Measurements from ENCODE around the gene PLP2. TPM values are rescaled to one million over a fixed set of nuclear protein-coding genes. Genes with fewer than 3 reads are reported as not detected.

The PLP2 gene
- total RNA-seq, 1 experiment from 2014 or later, result 273 TPM

DNA sequence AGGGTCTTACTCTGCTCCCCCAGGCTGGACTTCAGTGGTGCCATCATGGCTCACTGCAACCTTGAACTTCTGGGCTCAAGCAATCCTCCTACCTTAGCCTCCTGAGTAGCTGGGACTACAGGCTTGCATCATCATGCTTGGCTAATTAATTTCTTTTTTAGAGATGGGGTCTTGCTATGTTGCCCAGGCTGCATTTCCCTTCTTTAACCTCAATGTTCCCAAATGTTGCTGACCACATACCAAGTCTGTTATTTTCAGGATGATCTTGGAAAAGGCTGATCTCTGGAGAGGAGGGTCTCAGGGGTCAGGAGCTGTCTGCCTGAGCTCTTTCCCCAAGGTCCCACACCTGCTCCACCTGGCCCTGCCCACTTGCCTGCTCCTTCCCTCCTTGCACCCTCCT, 48.4 kb downstream of the PLP2 start:
- intact Hi-C loops (cut with micrococcal nuclease; ENCODE audit: unreplicated experiment), result no loop called here
- DNase-seq, result no peak
- Mint-ChIP-seq H3K4me3 (ENCODE audit: low read depth, unreplicated experiment) (no peak overlapping the region), H3K27me3 (ENCODE audit: unreplicated experiment) (peaks cover 80% of the 10 kb centered on the region), H3K4me1 (ENCODE audit: low read depth, unreplicated experiment) (no peaks in the 10 kb centered on the region), H3K9me3 (ENCODE audit: low read depth, unreplicated experiment) (peaks cover 2% of the 10 kb centered on the region), H3K27ac (ENCODE audit: unreplicated experiment) (no peak overlapping the region), H3K36me3 (ENCODE audit: insufficient read depth, unreplicated experiment) (peaks cover 6% of the 10 kb centered on the region)
- TF ChIP-seq, protein P1, sequence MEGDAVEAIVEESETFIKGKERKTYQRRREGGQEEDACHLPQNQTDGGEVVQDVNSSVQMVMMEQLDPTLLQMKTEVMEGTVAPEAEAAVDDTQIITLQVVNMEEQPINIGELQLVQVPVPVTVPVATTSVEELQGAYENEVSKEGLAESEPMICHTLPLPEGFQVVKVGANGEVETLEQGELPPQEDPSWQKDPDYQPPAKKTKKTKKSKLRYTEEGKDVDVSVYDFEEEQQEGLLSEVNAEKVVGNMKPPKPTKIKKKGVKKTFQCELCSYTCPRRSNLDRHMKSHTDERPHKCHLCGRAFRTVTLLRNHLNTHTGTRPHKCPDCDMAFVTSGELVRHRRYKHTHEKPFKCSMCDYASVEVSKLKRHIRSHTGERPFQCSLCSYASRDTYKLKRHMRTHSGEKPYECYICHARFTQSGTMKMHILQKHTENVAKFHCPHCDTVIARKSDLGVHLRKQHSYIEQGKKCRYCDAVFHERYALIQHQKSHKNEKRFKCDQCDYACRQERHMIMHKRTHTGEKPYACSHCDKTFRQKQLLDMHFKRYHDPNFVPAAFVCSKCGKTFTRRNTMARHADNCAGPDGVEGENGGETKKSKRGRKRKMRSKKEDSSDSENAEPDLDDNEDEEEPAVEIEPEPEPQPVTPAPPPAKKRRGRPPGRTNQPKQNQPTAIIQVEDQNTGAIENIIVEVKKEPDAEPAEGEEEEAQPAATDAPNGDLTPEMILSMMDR (IDR thresholded peaks at IDR 0.05; ENCODE audit: unreplicated experiment), result no peak
- no TSS peak for BruUV-seq (replicated peaks)
- CTCF ChIA-PET, result no interaction called here

DNA sequence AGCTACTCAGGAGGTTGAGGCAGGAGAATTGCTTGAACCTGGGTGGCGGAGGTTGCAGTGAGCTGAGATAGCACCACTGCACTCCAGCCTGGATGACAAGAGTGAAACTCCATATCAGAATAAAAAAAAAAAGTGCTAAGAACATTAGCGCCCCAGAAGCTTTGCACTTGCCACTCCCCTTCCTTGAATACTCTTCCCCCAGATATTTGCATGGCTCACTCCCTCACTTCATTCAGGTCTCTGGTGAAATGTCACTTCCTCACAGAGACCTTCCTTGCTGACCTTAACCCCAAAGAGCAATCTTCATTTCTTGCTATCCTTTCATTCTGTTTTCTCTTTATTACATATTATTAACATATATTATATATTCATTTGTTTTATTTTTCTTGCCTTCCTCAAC, 50.2 kb downstream of the PLP2 start:
- TF ChIP-seq, protein P1 (IDR thresholded peaks at IDR 0.05; ENCODE audit: unreplicated experiment), result no peak
- CTCF ChIA-PET, result interaction anchor here (0.6 kb wide), 1 partner anchor 14 kb away, joined by 4 read pairs; no protein-coding TSS in a partner anchor
- intact Hi-C loops (cut with micrococcal nuclease; ENCODE audit: unreplicated experiment), result no loop called here
- Mint-ChIP-seq H3K4me1 (ENCODE audit: low read depth, unreplicated experiment) (no peaks in the 10 kb centered on the region), H3K4me3 (ENCODE audit: low read depth, unreplicated experiment) (no peak overlapping the region), H3K27me3 (ENCODE audit: unreplicated experiment) (peaks cover 80% of the 10 kb centered on the region), H3K27ac (ENCODE audit: unreplicated experiment) (no peak overlapping the region), H3K36me3 (ENCODE audit: insufficient read depth, unreplicated experiment) (peaks cover 6% of the 10 kb centered on the region), H3K9me3 (ENCODE audit: low read depth, unreplicated experiment) (peaks cover 2% of the 10 kb centered on the region)
- no peak for DNase-seq
- BruUV-seq (replicated peaks), result no TSS peak

Other genes starting within 250 kb of the PLP2 start
- gene OTUD5, start 214.3 kb upstream of the PLP2 start, total RNA-seq (2022), result 67.8 and 73.0 TPM in 2 replicates
- gene KCND1, start 200.1 kb upstream of the PLP2 start, total RNA-seq (2022), result 8.4 and 9.7 TPM in 2 replicates
- gene GRIPAP1, start 169.6 kb upstream of the PLP2 start, total RNA-seq (2022), result 92.8 and 97.8 TPM in 2 replicates
- 32.2 and 35.1 TPM in 2 replicates for gene TFE3, start 128.5 kb upstream of the PLP2 start, total RNA-seq (2022)
- gene CCDC120, start 112.9 kb upstream of the PLP2 start, total RNA-seq (2022), result 30.8 and 39.0 TPM in 2 replicates
- 11.5 and 16.1 TPM in 2 replicates for gene PRAF2, start 97.9 kb upstream of the PLP2 start, total RNA-seq (2022)
- gene WDR45, start 92.0 kb upstream of the PLP2 start, total RNA-seq (2022), result 42.7 and 59.3 TPM in 2 replicates
- gene GPKOW, start 48.2 kb upstream of the PLP2 start, total RNA-seq (2022), result 32.3 and 35.7 TPM in 2 replicates
- gene MAGIX, start 9.1 kb upstream of the PLP2 start, total RNA-seq (2022), result 13.9 and 16.6 TPM in 2 replicates
- gene PRICKLE3, start 14.5 kb downstream of the PLP2 start, total RNA-seq (2022), result 22.3 and 24.3 TPM in 2 replicates
- gene SYP, start 28.3 kb downstream of the PLP2 start, total RNA-seq (2022), result 1.9 and 2.7 TPM in 2 replicates
- not detected in 2 replicates for gene CACNA1F, start 61.4 kb downstream of the PLP2 start, total RNA-seq (2022)
- gene CCDC22, start 63.6 kb downstream of the PLP2 start, total RNA-seq (2022), result 16.8 and 17.0 TPM in 2 replicates
- gene FOXP3, start 92.8 kb downstream of the PLP2 start, total RNA-seq (2022), result 0.26 TPM in 1 of 2 replicates, not detected in the other
- gene PPP1R3F, start 97.9 kb downstream of the PLP2 start, total RNA-seq (2022), result 14.7 and 18.8 TPM in 2 replicates
- gene GAGE10, start 131.7 kb downstream of the PLP2 start, total RNA-seq (2022), result not detected in 2 replicates
- gene GAGE12J, start 150.1 kb downstream of the PLP2 start, total RNA-seq (2022), result not detected in 2 replicates
- gene GAGE13, start 159.7 kb downstream of the PLP2 start, total RNA-seq (2022), result not detected in 2 replicates